Mesendoderm (in vitro differentiated cells): ENCODE results near the gene TCF12.

Source experiments
- DNase-seq: peaks from one replicate; pipeline ENCODE4 v3.0.0; 2013
- H2AK5ac ChIP-seq: 2 replicates; pipeline ENCODE4 v1.6.1; 2013; ENCODE audit warnings: low read length, inconsistent platforms
- H2BK120ac ChIP-seq: 2 replicates; pipeline ENCODE4 v1.6.1; 2013; ENCODE audit warnings: low read depth, mild to moderate bottlenecking, low read length, moderate library complexity, mixed read lengths
- H2BK15ac ChIP-seq: replicated peaks from 2 replicates; pipeline ENCODE4 v1.6.1; 2013; ENCODE audit warnings: low read depth, mild to moderate bottlenecking, moderate library complexity
- H2BK5ac ChIP-seq: 2 replicates; pipeline ENCODE4 v1.6.1; 2013; ENCODE audit warnings: low read length, inconsistent platforms
- H3K18ac ChIP-seq: 2 replicates; pipeline ENCODE4 v1.6.1; 2013; ENCODE audit warnings: mild to moderate bottlenecking, low read length, mixed read lengths
- H3K23ac ChIP-seq: one replicate; pipeline ENCODE4 v1.6.1; 2013; ENCODE audit warnings: low read length
- H3K27ac ChIP-seq: 2 replicates; pipeline ENCODE4 v1.5.1; 2013; ENCODE audit warnings: low read depth, mild to moderate bottlenecking, inconsistent platforms, low read length, moderate library complexity
- H3K27me3 ChIP-seq: 2 replicates; pipeline ENCODE4 v1.6.1; 2013; ENCODE audit warnings: low read length, control low read depth, mild to moderate bottlenecking, inconsistent platforms; ENCODE audit not compliant: insufficient read depth, poor library complexity
- H3K36me3 ChIP-seq: 2 replicates; pipeline ENCODE4 v1.6.1; 2013; ENCODE audit warnings: low read length, inconsistent platforms; ENCODE audit not compliant: control insufficient read depth, insufficient read depth
- H3K4ac ChIP-seq: one replicate; pipeline ENCODE4 v1.6.1; 2013; ENCODE audit warnings: low read depth, mild to moderate bottlenecking, low read length, moderate library complexity
- H3K4me1 ChIP-seq: 2 replicates; pipeline ENCODE4 v1.6.1; 2013; ENCODE audit warnings: low read depth, low read length, inconsistent platforms; ENCODE audit not compliant: control insufficient read depth
- H3K4me2 ChIP-seq: 2 replicates; pipeline ENCODE4 v1.6.1; 2013; ENCODE audit warnings: low read length
- H3K4me3 ChIP-seq: 2 replicates; pipeline ENCODE4 v1.5.1; 2013; ENCODE audit warnings: mild to moderate bottlenecking, low read length
- H3K56ac ChIP-seq: one replicate; pipeline ENCODE4 v1.6.1; 2013; ENCODE audit warnings: low read length
- H3K79me1 ChIP-seq: 2 replicates; pipeline ENCODE4 v1.6.1; 2013; ENCODE audit warnings: low read length, inconsistent platforms
- H3K79me2 ChIP-seq: 2 replicates; pipeline ENCODE4 v1.6.1; 2013; ENCODE audit warnings: mild to moderate bottlenecking, low read length; ENCODE audit not compliant: control insufficient read depth, insufficient read depth
- H3K9ac ChIP-seq: 2 replicates; pipeline ENCODE4 v1.6.1; 2013; ENCODE audit warnings: low read length, inconsistent platforms
- H4K5ac ChIP-seq: one replicate; pipeline ENCODE4 v1.6.1; 2013; ENCODE audit warnings: low read length
- H4K8ac ChIP-seq: one replicate; pipeline ENCODE4 v1.6.1; 2013; ENCODE audit warnings: low read depth, mild to moderate bottlenecking, control low read depth, low read length, moderate library complexity
- WGBS: extraction: QIAGEN DNeasy Blood & Tissue Kit; methylation state at CpG from one replicate; pipeline ENCODE4 v1.1.7; 2013; ENCODE audit warnings: low lambda C conversion rate, missing lambda C conversion rate; ENCODE audit not compliant: insufficient coverage; ENCODE audit errors: extremely low coverage; 5-methylcytosine and 5-hydroxymethylcytosine counted together

The TCF12 gene

DNA sequence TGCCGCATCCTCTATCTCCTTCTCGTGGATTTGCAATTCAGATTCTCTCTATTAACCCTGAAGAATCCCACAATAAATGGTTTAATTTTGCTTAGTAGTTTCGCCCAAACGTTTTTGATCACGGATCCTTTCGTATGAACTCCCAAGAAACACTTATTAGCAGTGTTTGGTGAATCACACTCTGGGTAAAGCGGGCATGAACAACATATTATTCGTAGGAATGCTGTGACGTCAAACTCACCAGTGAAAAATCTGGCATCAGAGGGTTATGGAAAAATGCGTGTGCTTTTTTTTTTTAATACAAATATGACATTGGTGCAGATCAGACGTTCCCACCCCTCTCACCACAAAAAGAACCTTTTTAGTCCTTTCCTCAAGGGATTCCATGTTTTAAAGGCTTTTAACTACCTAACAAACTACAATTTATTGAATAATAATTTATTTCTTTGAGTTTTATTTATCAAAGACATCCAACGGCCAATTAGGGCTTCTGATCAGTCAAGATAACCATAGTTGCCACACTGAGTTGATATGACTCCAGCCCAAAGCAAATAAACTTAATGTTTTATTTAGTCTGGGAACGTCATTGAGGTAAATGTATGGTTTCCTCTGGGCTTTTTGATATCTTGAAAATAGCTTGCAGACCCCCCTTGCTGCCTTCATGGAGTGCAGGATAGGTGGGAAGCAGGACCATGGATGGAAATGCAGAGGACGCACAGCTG lies 412.3 kb downstream of the TCF12 start:
- H3K4ac ChIP-seq: no peak overlapping the region
- no peaks in the 10 kb centered on the region for H3K4me1 ChIP-seq
- WGBS: no CpG with 5 or more reads among the region's 14 CpGs
- H3K27ac ChIP-seq: no peak overlapping the region
- no peaks in the 10 kb centered on the region for H3K27me3 ChIP-seq
- H3K4me2 ChIP-seq: no peak overlapping the region
- DNase-seq: no peak
- H2BK5ac ChIP-seq: no peak overlapping the region
- no peak overlapping the region for H4K8ac ChIP-seq
- no peak overlapping the region for H3K9ac ChIP-seq
- H2BK15ac ChIP-seq: no peak overlapping the region
- H2AK5ac ChIP-seq: no peak overlapping the region
- H3K79me1 ChIP-seq: no peaks in the 10 kb centered on the region
- H3K4me3 ChIP-seq: no peak overlapping the region
- peak overlapping the region; percentile 10 for H3K23ac ChIP-seq
- H3K36me3 ChIP-seq: no peaks in the 10 kb centered on the region
- H3K79me2 ChIP-seq: no peaks in the 10 kb centered on the region
- H3K18ac ChIP-seq: no peak overlapping the region
- H3K56ac ChIP-seq: no peak overlapping the region
- no peak overlapping the region for H2BK120ac ChIP-seq
- H4K5ac ChIP-seq: no peak overlapping the region

DNA sequence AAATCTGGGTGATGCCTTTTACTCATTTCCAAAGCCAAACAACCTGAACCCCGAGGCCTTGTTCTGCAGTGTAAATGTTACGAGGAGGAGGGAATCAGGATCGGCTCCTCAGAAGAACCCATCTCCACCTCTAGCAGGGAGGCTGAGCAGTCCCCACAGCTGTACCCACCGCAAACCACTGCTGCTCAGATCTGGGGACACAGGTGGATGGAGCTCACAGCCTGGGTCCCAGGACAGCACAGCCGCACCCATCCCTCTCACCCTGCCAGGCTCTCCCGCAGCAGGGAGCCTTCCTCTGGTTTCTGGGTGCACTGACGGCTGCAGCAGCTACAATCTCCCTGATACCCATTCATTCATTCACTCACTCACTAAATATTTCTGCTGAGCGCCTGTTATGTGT lies 413.9 kb downstream of the TCF12 start:
- Histone ChIP-seq H3K27me3 (no peaks in the 10 kb centered on the region), H2BK15ac (no peak overlapping the region), H4K5ac (no peak overlapping the region), H3K23ac (no peak overlapping the region), H3K18ac (no peak overlapping the region), H2AK5ac (no peak overlapping the region), H2BK120ac (no peak overlapping the region), H3K79me2 (no peaks in the 10 kb centered on the region), H3K4ac (no peak overlapping the region), H3K79me1 (no peaks in the 10 kb centered on the region), H3K36me3 (no peaks in the 10 kb centered on the region), H3K56ac (no peak overlapping the region), H3K4me2 (no peak overlapping the region), H3K4me3 (no peak overlapping the region), H3K9ac (no peak overlapping the region), H3K27ac (no peak overlapping the region), H3K4me1 (no peaks in the 10 kb centered on the region), H2BK5ac (no peak overlapping the region), H4K8ac (no peak overlapping the region)
- no CpG with 5 or more reads among the region's 8 CpGs for WGBS
- DNase-seq: no peak

DNA sequence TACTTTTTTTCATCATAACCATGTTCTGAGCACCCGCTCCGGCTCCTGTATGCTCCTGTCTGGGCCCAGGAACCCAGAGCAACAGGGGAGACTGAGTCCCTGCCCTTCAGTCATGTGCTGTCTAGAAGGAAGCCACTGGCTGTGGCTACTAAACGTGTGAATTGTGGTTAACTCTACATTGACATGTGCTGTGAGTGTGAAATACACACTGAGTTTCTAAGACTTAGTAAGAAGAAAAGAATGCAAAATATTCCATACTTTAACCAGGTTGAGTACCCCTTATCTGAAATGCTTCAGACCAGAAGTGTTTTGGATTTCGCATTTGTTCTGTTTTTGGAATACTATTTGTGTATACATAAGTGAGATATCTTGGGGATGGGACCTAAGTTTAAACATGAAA lies 415.0 kb downstream of the TCF12 start:
- DNase-seq: peak; percentile 75
- Histone ChIP-seq H2AK5ac (no peak overlapping the region), H4K8ac (no peak overlapping the region), H3K79me2 (no peaks in the 10 kb centered on the region), H3K4me1 (no peaks in the 10 kb centered on the region), H3K4me3 (no peak overlapping the region), H3K4ac (no peak overlapping the region), H3K56ac (no peak overlapping the region), H2BK5ac (no peak overlapping the region), H3K4me2 (no peak overlapping the region), H3K36me3 (no peaks in the 10 kb centered on the region), H2BK120ac (no peak overlapping the region), H2BK15ac (no peak overlapping the region), H3K9ac (no peak overlapping the region), H4K5ac (no peak overlapping the region), H3K27me3 (no peaks in the 10 kb centered on the region), H3K18ac (no peak overlapping the region), H3K27ac (no peak overlapping the region), H3K23ac (no peak overlapping the region), H3K79me1 (no peaks in the 10 kb centered on the region)
- no CpG with 5 or more reads among the region's 4 CpGs for WGBS

DNA sequence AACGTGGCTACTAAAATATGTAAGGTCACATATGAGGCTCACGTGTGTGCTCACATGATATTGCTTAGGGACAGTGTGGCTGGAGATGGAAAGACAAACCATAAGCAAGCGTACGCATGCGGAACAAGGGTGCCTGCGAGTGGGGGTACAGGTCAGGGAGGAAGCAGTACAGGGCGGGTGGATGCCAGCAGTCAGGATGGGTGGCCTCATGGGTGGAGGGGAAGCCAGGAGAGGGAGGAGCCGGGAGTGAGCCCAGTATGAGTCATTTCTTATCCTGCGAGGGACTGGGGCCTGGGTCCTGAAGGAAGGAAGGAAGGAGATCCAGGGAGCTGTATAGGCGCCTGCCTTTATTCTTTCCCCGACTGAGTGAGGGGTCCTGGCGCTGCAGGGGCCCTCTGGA lies 415.8 kb downstream of the TCF12 start:
- no peak overlapping the region for H3K18ac ChIP-seq
- H3K56ac ChIP-seq: peak overlapping the region; percentile 18
- H2AK5ac ChIP-seq: no peak overlapping the region
- no peak overlapping the region for H3K4ac ChIP-seq
- H3K79me2 ChIP-seq: no peaks in the 10 kb centered on the region
- H3K27me3 ChIP-seq: no peaks in the 10 kb centered on the region
- H4K8ac ChIP-seq: no peak overlapping the region
- no peak overlapping the region for H3K4me2 ChIP-seq
- H3K4me3 ChIP-seq: no peak overlapping the region
- no peak overlapping the region for H2BK5ac ChIP-seq
- no peaks in the 10 kb centered on the region for H3K36me3 ChIP-seq
- WGBS: no CpG with 5 or more reads among the region's 12 CpGs
- no peaks in the 10 kb centered on the region for H3K79me1 ChIP-seq
- H2BK15ac ChIP-seq: no peak overlapping the region
- no peak overlapping the region for H3K27ac ChIP-seq
- no peak overlapping the region for H2BK120ac ChIP-seq
- DNase-seq: peak; percentile 64
- H3K4me1 ChIP-seq: no peaks in the 10 kb centered on the region
- H3K23ac ChIP-seq: no peak overlapping the region
- H4K5ac ChIP-seq: no peak overlapping the region
- no peak overlapping the region for H3K9ac ChIP-seq

DNA sequence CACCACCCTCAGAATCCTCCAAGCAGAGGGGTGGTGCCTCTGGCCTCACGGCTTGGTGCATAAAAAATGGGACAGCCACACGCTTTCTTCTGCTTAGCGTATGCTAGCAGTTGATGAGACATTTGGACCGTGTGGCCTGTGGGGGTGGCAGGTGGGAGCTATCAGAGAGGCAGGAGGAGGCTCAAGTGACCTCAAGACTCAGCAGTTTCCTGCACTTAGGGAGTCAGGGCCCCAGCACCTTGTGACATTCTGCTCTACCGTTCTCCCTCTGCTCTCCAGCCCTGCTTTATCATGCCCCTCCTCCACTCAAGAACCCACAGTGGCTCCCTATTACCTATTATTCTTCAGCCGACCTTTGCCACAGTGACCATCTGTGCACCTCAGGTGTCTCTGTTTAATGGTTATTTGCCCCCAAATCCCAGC lies 416.9 kb downstream of the TCF12 start:
- Histone ChIP-seq H3K79me1 (no peaks in the 10 kb centered on the region), H3K27ac (no peak overlapping the region), H4K8ac (no peak overlapping the region), H3K27me3 (no peaks in the 10 kb centered on the region), H3K4me2 (no peak overlapping the region), H3K18ac (no peak overlapping the region), H3K79me2 (no peaks in the 10 kb centered on the region), H3K4ac (no peak overlapping the region), H3K4me3 (no peak overlapping the region), H3K9ac (no peak overlapping the region), H3K36me3 (no peaks in the 10 kb centered on the region), H3K4me1 (no peaks in the 10 kb centered on the region), H2BK5ac (no peak overlapping the region), H3K56ac (no peak overlapping the region), H2BK120ac (no peak overlapping the region), H2BK15ac (no peak overlapping the region), H2AK5ac (no peak overlapping the region), H4K5ac (no peak overlapping the region), H3K23ac (no peak overlapping the region)
- WGBS: no CpG with 5 or more reads among the region's 6 CpGs
- DNase-seq: no peak

DNA sequence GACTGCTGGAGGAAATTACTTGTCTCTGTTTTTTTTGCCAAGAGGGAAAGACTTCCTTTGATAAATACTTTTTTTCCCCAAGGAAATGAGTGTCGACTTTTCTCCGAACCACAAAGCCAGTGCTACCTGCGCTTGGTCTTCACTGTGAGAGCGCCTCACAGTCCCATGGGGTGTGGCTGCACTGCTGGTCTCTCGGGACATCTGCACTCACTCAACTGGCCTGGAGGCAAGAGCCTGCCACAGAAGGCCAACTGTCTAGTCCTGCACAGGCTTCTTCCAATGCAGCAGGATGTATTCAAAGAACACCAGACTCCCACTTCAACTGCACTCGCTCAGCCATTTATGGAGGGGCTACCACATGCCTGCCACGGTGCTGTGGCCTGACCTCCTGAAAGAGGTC lies 417.3 kb downstream of the TCF12 start:
- Histone ChIP-seq H3K4ac (no peak overlapping the region), H2AK5ac (no peak overlapping the region), H3K79me1 (no peaks in the 10 kb centered on the region), H3K27ac (no peak overlapping the region), H4K8ac (no peak overlapping the region), H2BK120ac (no peak overlapping the region), H2BK5ac (no peak overlapping the region), H3K27me3 (no peaks in the 10 kb centered on the region), H3K23ac (no peak overlapping the region), H2BK15ac (no peak overlapping the region), H3K4me3 (no peak overlapping the region), H3K4me2 (no peak overlapping the region), H3K4me1 (no peaks in the 10 kb centered on the region), H3K56ac (no peak overlapping the region), H3K9ac (no peak overlapping the region), H4K5ac (no peak overlapping the region), H3K79me2 (no peaks in the 10 kb centered on the region), H3K18ac (no peak overlapping the region), H3K36me3 (no peaks in the 10 kb centered on the region)
- no peak for DNase-seq
- WGBS: no CpG with 5 or more reads among the region's 7 CpGs
